Measurements from ENCODE around the gene FBXW5. TPM values are rescaled to one million over a fixed set of nuclear protein-coding genes. Genes with fewer than 3 reads are reported as not detected.

The FBXW5 gene
- total and polyA plus RNA-seq, 9 of the 15 experiments (the other 6 are each of a cell fraction or from before 2014, with no cell fraction given) = 0.21 to 128 (median 37.0) TPM

DNA sequence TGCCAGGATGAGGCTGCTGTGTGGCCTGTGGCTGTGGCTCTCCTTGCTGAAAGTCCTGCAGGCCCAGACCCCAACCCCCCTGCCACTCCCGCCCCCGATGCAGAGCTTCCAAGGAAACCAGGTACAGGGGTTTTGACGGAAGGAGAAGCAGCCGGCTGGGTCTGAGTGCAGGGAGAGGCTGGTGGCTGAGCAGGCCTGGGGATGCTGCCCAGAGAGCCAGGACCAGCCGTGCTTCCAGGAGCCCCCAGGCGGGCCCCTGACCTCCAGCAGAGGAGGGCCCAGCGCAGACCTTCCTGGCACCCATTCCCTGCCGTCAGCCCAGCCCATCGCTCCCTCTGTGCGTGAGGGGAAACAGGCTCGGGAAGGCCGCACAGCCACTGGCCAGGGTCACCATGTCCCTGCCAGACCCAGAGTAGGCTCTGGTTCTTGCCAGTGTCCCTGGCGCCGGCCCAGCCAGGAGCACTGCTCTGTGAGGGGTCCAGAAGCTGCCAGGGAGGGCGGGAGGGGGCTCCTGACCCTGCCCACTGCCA lies 7.8 kb upstream of the FBXW5 start:
- Histone ChIP-seq H4K20me1 (replicated peaks; ENCODE audit: control insufficient read depth, insufficient read depth, low read length) (0 out of 2 replicates have a peak, but pooled peaks cover 4% of the 10 kb centered on the region), H3K4me1 (replicated peaks in 1 of 2; ENCODE audit: control insufficient read depth in 2 of 2, insufficient read depth in 2 of 2, low read length in 2 of 2) (peaks cover 3 to 69% of the 10 kb centered on the region in 2 experiments; a peak in 4 of 5 replicates), H3K79me2 (ENCODE audit: control insufficient read depth, insufficient read depth, low read length) (no peaks in the 10 kb centered on the region), H3K9me1 (ENCODE audit: control insufficient read depth, insufficient read depth, low read length) (peaks cover 2% of the 10 kb centered on the region), H3K9me3 (replicated peaks; ENCODE audit: control insufficient read depth, insufficient read depth, low read depth, low read length) (no peaks in the 10 kb centered on the region), H3K4me2 (ENCODE audit: insufficient read depth, low read length) (no peak overlapping the region), H3K9ac (ENCODE audit: insufficient read depth in 1 of 2, low read depth in 2 of 2, low read length in 2 of 2) (no peak overlapping the region), H3K4me3 (no peak overlapping the region), H2AFZ (ENCODE audit: low read depth, low read length) (no peak overlapping the region), H3K36me3 (ENCODE audit: control insufficient read depth, insufficient read depth, low read length) (no peaks in the 10 kb centered on the region), H3K27me3 (ENCODE audit: control insufficient read depth in 2 of 2, insufficient read depth in 2 of 2, low read length in 2 of 2) (peaks cover 2 to 7% of the 10 kb centered on the region in 2 experiments; a peak in 3 of 5 replicates), H3K27ac (ENCODE audit: extremely low read depth, low read depth, low read length) (no peak overlapping the region)
- TF ChIP-seq ZNF699 (CRISPR knock-in tag; IDR thresholded peaks at IDR 0.05; ENCODE audit: insufficient replicate concordance) (no peak), BACH1 (tag; IDR thresholded peaks at IDR 0.05) (no peak), ZBTB17 (CRISPR knock-in tag; IDR thresholded peaks at IDR 0.05) (no peak), NR2C1 (IDR thresholded peaks at IDR 0.05) (no peak), NR2C1 (tag; IDR thresholded peaks at IDR 0.05) (no peak), NFATC3 (IDR thresholded peaks at IDR 0.05) (no peak), HSF4 (CRISPR knock-in tag; IDR thresholded peaks at IDR 0.05; ENCODE audit: borderline replicate concordance) (no peak), ZNF224 (CRISPR knock-in tag; IDR thresholded peaks at IDR 0.05) (no peak), SRSF1 (IDR thresholded peaks at IDR 0.05; ENCODE audit: low read depth, low read length) (no peak), ZNF785 (CRISPR knock-in tag; IDR thresholded peaks at IDR 0.05) (no peak), ZSCAN29 (IDR thresholded peaks at IDR 0.05) (no peak)
- BruUV-seq (replicated peaks) = no TSS peak
- ATAC-seq (no peak), DNase-seq (ENCODE audit: extremely low read depth in 1 of 4, low spot score in 3 of 4) (no peak), FAIRE-seq (no peak)
- intact Hi-C loops (cut with micrococcal nuclease) = no loop called here
- POLR2A ChIA-PET = interaction anchor here (0.7 kb wide), 2 partner anchors 24 to 50 kb away, joined by 3 read pairs; no protein-coding TSS in a partner anchor
- in situ Hi-C loops (cut with MboI) = no loop called here
- 68% methylated on average over 12 of the region's 15 CpGs for WGBS (ENCODE audit: insufficient coverage, low coverage, missing lambda C conversion rate)
- CTCF ChIA-PET (ENCODE audit: low intra/inter-chr PET ratio) = no interaction called here

Measured in K562 (cell line).